Fibroblast of pulmonary artery (primary cell): Measurements from ENCODE around the gene WWOX.

ENCODE experiments used
- DNase-seq: peaks from one replicate; pipeline ENCODE4 v3.0.0-alpha.2; 2010; ENCODE audit warnings: low read depth
- H3K4me3 ChIP-seq: replicated peaks from 2 replicates; pipeline ENCODE4 v1.5.1; 2011; ENCODE audit warnings: low read depth, mild to moderate bottlenecking, control low read depth, low read length, moderate library complexity
- TF ChIP-seq, protein P1 (sequence below): IDR thresholded peaks from 2 replicates; pipeline ENCODE4 v1.5.1; 2011; ENCODE audit warnings: mild to moderate bottlenecking, control low read depth, low read length, inconsistent platforms; ENCODE audit errors: missing control alignments

Gene WWOX

DNA sequence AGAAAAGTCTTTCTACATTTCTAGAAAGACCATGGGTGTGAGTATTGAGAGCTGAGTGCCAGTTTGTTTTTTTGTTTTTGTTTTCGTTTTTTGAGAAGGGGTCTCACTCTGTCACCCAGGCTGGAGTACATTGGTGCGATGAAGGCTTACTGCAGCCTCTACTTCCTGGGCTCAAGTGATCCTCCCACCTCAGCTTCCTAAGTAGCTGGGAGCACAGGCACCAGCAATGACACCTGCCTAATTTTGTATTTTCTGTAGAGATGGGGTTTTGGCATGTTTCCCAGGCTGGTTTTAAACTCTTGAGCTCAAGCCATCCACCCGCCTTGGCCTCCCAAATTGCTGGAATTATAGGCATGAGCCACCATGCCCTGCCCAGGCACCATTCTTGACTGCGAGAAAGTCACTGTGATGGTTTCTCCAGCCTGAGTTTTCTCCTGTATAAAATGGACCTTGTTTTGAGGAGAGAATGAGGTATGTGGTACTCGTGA lies 827.3 kb downstream of the WWOX start:
- TF ChIP-seq, protein P1, sequence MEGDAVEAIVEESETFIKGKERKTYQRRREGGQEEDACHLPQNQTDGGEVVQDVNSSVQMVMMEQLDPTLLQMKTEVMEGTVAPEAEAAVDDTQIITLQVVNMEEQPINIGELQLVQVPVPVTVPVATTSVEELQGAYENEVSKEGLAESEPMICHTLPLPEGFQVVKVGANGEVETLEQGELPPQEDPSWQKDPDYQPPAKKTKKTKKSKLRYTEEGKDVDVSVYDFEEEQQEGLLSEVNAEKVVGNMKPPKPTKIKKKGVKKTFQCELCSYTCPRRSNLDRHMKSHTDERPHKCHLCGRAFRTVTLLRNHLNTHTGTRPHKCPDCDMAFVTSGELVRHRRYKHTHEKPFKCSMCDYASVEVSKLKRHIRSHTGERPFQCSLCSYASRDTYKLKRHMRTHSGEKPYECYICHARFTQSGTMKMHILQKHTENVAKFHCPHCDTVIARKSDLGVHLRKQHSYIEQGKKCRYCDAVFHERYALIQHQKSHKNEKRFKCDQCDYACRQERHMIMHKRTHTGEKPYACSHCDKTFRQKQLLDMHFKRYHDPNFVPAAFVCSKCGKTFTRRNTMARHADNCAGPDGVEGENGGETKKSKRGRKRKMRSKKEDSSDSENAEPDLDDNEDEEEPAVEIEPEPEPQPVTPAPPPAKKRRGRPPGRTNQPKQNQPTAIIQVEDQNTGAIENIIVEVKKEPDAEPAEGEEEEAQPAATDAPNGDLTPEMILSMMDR = no peak
- no peak for DNase-seq
- no peak overlapping the region for H3K4me3 ChIP-seq

DNA sequence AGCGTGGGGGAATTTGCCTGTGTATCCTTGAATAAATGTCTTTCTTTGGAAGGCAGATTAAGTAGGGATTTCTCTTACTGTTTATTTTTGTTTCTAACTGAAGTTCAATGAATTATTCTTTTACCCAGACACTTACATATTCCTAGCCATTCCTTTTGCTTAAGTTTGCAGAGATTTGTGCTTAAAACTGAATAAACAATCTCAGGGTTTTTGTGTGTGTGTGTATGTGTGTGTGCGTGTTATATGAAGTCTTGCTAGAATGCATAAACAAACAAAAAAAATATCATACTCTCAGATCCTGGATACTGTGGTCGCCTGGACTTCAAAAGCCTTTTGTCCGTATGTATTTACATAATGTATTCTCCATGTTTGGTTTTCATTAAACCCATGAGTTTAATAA lies 828.3 kb downstream of the WWOX start:
- TF ChIP-seq, protein P1 = no peak
- DNase-seq = no peak
- no peak overlapping the region for H3K4me3 ChIP-seq

DNA sequence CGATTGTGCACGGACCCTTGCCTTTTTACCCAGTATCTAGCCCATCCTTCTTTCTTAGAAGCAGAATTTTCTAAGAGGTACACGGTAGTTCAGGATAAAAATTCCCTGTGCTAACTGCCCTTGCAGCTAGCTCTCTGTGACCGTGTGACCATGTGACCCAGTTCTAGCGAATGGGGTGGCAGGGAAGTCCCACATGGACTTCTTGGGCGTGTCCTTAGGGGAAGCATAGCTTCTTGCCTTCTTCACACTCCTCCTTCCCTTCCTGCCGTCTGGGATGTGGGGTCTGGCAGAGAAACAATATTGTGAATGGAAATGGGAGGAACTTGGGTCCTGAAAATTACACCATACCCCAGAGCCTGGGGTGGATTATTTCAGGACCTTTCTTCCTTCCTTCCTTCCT lies 830.4 kb downstream of the WWOX start:
- no peak overlapping the region for H3K4me3 ChIP-seq
- DNase-seq = no peak
- TF ChIP-seq, protein P1 = no peak

DNA sequence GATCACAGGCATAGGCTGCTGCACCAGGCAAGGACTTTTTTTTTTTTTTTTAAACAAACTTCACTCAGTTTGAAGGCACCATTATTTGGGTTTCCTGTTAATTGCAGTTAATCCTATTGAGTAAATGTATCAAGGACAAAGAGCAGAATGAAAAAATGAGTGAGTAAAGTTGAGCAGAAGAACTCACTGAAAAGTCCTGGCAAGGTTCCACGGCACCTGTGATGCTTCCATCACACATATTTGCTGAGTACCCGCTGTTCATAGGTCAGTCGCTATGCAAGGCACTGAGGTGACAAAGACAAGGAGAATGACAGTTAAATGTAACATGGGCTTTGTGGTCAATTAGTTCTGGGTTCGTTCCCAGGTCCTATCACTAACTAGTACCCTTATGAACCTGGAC lies 831.1 kb downstream of the WWOX start:
- no peak overlapping the region for H3K4me3 ChIP-seq
- no peak for DNase-seq
- TF ChIP-seq, protein P1 = no peak

DNA sequence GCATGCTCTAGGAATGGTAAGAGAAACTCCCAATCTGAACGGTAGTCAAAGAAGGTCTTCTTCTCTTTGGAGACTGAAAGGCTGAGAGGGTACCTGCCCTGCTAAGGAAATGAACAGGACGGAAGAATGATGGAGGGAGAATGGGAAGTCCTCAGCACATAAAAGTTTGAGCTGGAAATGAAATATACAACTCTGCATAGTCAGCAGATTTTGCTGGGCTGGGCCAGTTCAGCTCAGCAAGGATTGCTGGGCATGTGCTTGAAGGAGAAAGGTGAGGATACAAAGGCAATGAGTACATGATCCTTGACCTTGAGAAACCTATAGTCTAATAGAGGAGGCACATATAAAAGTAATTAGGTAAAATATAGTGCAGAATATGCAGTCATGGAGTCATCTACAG lies 831.8 kb downstream of the WWOX start:
- no peak for DNase-seq
- H3K4me3 ChIP-seq = no peak overlapping the region
- TF ChIP-seq, protein P1 = no peak

DNA sequence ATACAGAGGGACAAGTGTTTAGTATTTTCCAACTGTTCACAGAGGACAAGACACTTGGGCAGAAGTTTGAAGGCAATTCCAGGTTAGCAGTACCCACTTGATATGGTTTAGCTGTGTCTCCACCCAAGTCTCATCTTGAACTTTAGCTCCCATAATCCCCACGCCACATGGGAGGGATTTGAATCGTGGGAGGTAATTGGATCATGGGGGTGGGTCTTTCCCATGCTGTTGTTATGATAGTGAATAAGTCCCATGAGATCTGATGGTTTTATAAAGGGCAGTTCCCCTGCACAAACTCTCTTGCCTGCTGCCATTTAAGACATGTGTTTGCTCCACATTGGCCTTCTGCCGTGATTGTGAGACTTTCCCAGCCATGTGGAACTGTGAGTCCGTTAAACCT lies 832.2 kb downstream of the WWOX start:
- DNase-seq = no peak
- TF ChIP-seq, protein P1 = no peak
- H3K4me3 ChIP-seq = no peak overlapping the region

DNA sequence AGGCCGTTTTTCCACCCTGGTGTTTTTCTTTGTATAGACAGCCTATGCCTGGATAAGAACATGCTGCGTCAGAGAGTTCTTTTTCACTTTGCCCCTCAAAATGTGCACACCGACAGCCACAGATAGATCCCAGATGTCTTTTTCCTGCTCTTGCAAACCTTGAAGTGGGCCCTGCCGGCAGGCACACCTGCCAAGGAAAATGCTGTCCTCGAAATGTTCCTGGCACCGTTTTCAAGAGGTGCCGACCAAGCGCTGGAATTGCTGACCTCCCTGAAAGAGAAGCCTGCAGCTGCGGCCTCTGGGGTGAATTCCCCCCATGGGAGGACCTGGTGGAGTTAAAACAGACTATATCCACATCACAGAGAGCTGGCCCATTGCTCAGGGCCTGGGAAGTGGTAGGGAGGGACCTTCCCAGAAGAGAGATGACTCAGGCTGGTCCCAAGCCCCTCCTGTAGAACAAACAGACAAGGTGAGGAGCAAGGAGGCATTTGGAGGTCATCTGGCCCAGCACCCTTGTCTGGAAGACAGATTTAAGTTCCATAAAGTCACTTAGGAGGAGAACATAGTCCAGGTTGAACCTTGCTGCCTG lies 833.0 kb downstream of the WWOX start:
- no peak overlapping the region for H3K4me3 ChIP-seq
- DNase-seq = no peak
- TF ChIP-seq, protein P1 = no peak
